ENCODE measurements around the gene MROH8. TPM values are rescaled to one million over a fixed set of nuclear protein-coding genes. Genes with fewer than 3 reads are reported as not detected.

MROH8 gene
- total RNA-seq, 1 experiment from 2014 or later, result 0.50 TPM

- TF ChIP-seq ZNF532 (CRISPR knock-in tag; IDR thresholded peaks at IDR 0.05; ENCODE audit: borderline replicate concordance) (no peak), ATF2 (CRISPR knock-in tag; IDR thresholded peaks at IDR 0.05; ENCODE audit: borderline replicate concordance, low read depth) (no peak), JAZF1 (CRISPR knock-in tag; IDR thresholded peaks at IDR 0.05) (no peak), ETV6 (CRISPR knock-in tag; IDR thresholded peaks at IDR 0.05) (peak; percentile 40; the same call in 1 of the 2 replicates), HMGA2 (CRISPR knock-in tag; IDR thresholded peaks at IDR 0.05) (no peak), ATF1 (CRISPR knock-in tag; IDR thresholded peaks at IDR 0.05) (0 out of 2 replicates have a peak, but pooled peaks have one; percentile 26), ARID4B (CRISPR knock-in tag; IDR thresholded peaks at IDR 0.05; ENCODE audit: borderline replicate concordance) (no peak; the same call in 1 of the 2 replicates), ERG (CRISPR knock-in tag; IDR thresholded peaks at IDR 0.05) (no peak), RELA (CRISPR knock-in tag; IDR thresholded peaks at IDR 0.05; ENCODE audit: borderline replicate concordance) (peak; percentile 80; the same call in 1 of the 2 replicates), E2F4 (CRISPR knock-in tag; IDR thresholded peaks at IDR 0.05; ENCODE audit: borderline replicate concordance, low read depth) (peak; percentile 99), HMGXB4 (CRISPR knock-in tag; IDR thresholded peaks at IDR 0.05) (no peak; the same call in 1 of the 2 replicates), ZNF425 (CRISPR knock-in tag; conservative IDR thresholded peaks at IDR 0.05) (no peak), FOXP1 (CRISPR knock-in tag; IDR thresholded peaks at IDR 0.05; ENCODE audit: borderline replicate concordance) (no peak), ZNF512 (CRISPR knock-in tag; IDR thresholded peaks at IDR 0.05; ENCODE audit: borderline replicate concordance) (no peak), NR3C1 (CRISPR knock-in tag; conservative IDR thresholded peaks at IDR 0.05; ENCODE audit: low read depth) (no peak)
Observed at GRCh38 chr20:37095599-37096414, 83.5 kb downstream of the MROH8 start, which contains the start of gene RBL1 (continued).
